T-cell (primary cell): Measurements from ENCODE around the gene OLFML1. TPM values are rescaled to one million over a fixed set of nuclear protein-coding genes. Genes with fewer than 3 reads are reported as not detected.

Source experiments
- ATAC-seq, 4 experiments: fragments of 200-7000 bp in 3 of 4; fragments of 150-1000 bp in 1 of 4; cut with Tn5 transposase; replicated peaks in 1 of 4; 1 replicate in 3 of 4; 2 replicates in 1 of 4; pipeline ENCODE4 v1.10.0; 2021; ENCODE audit warnings: moderate library complexity in 3 of 4, mild to moderate bottlenecking in 2 of 4, moderate number of reproducible peaks in 1 of 4
- CTCF ChIA-PET, 2 donors: fragments of 300-600 bp; sonication (Branson Sonifier 250); formaldehyde crosslinking; loops; one replicate each; lab custom pipeline; 2022; ENCODE audit warnings: antibody characterized with exemption in 2 of 2; lab: Charles Lee
- POLR2A ChIA-PET, 2 donors: fragments of 300-600 bp; sonication (Branson Sonifier 250); formaldehyde crosslinking; loops; one replicate each; lab custom pipeline; 2022; ENCODE audit warnings: antibody characterized with exemption in 2 of 2; lab: Charles Lee
- DNase-seq, 35 experiments: peaks; one replicate each; pipeline versions ENCODE4 v3.0.0 to v3.0.0-alpha.2; 2013 to 2023
- H3K27ac ChIP-seq: one replicate; pipeline ENCODE4 v1.5.1; 2013; ENCODE audit warnings: low read length
- H3K27me3 ChIP-seq, 2 experiments: replicated peaks in 1 of 2; 1 replicate in 1 of 2; 2 replicates in 1 of 2; pipeline versions ENCODE4 v1.6.1 to v1.7.0; 2013; ENCODE audit warnings: low read length in 1 of 2, mixed read lengths in 1 of 2; ENCODE audit not compliant: control insufficient read depth in 2 of 2, insufficient read depth in 2 of 2; ENCODE audit errors: extremely low read depth in 1 of 2
- H3K36me3 ChIP-seq, 2 donors: 1 replicate in 1 of 2; 2 replicates in 1 of 2; pipeline versions ENCODE4 v1.6.1 to v1.7.0; 2013; ENCODE audit warnings: low read length in 1 of 2; ENCODE audit not compliant: control insufficient read depth in 2 of 2, insufficient read depth in 1 of 2; ENCODE audit errors: extremely low read depth in 1 of 2
- H3K4me1 ChIP-seq, 2 experiments: 1 replicate in 1 of 2; 2 replicates in 1 of 2; pipeline versions ENCODE4 v1.6.1 to v1.7.0; 2013; ENCODE audit warnings: low read length in 2 of 2, mixed read lengths in 1 of 2; ENCODE audit not compliant: insufficient read depth in 2 of 2, control insufficient read depth in 1 of 2; ENCODE audit errors: extremely low read depth in 1 of 2
- H3K4me3 ChIP-seq, 2 donors: 1 replicate in 1 of 2; 2 replicates in 1 of 2; pipeline versions ENCODE4 v1.5.1 to v1.7.0; 2013; ENCODE audit warnings: mild to moderate bottlenecking in 2 of 2, low read length in 1 of 2, moderate library complexity in 1 of 2; ENCODE audit not compliant: control insufficient read depth in 1 of 2; ENCODE audit errors: extremely low read depth in 1 of 2
- H3K9me3 ChIP-seq: 2 replicates; pipeline ENCODE4 v1.7.0; 2013
- H3K27ac Mint-ChIP-seq, 2 donors: one replicate each; pipeline ENCODE4 v1.8.0; 2020 to 2021; ENCODE audit warnings: mild to moderate bottlenecking in 2 of 2, mixed read lengths in 2 of 2
- H3K27me3 Mint-ChIP-seq, 2 donors: one replicate each; pipeline ENCODE4 v1.8.0; 2021 to 2022; ENCODE audit warnings: mixed read lengths in 2 of 2
- H3K36me3 Mint-ChIP-seq: one replicate; pipeline ENCODE4 v1.8.0; 2021; ENCODE audit warnings: mixed read lengths
- H3K4me1 Mint-ChIP-seq, 3 donors: one replicate each; pipeline ENCODE4 v1.8.0; 2020 to 2022; ENCODE audit warnings: mixed read lengths in 3 of 3, mild to moderate bottlenecking in 1 of 3
- H3K4me3 Mint-ChIP-seq, 3 donors: one replicate each; pipeline ENCODE4 v1.8.0; 2020 to 2022; ENCODE audit warnings: mild to moderate bottlenecking in 3 of 3, mixed read lengths in 3 of 3, moderate library complexity in 3 of 3
- H3K9me3 Mint-ChIP-seq, 3 donors: one replicate each; pipeline ENCODE4 v1.8.0; 2020 to 2022; ENCODE audit warnings: mixed read lengths in 3 of 3
- WGBS: methylation state at CpG from one replicate; pipeline ENCODE4 v1.1.5; 2013; ENCODE audit warnings: missing lambda C conversion rate; ENCODE audit not compliant: insufficient coverage; 5-methylcytosine and 5-hydroxymethylcytosine counted together
- total RNA-seq, 35 experiments: library from RNA in 6 of 35; stranded (reverse) in 6 of 35; fragments of 120-200 nt in 1 of 35; gene quantifications; one replicate each; pipeline versions ENCODE4 v1.2.1 to v1.2.4 and lab custom pipeline; 2013 to 2026

The OLFML1 gene
- total RNA-seq, 5 donors from 2014 or later (not counting 1 experiment from before 2014, with no cell fraction given), result 0.16 TPM; not detected in 4

DNA sequence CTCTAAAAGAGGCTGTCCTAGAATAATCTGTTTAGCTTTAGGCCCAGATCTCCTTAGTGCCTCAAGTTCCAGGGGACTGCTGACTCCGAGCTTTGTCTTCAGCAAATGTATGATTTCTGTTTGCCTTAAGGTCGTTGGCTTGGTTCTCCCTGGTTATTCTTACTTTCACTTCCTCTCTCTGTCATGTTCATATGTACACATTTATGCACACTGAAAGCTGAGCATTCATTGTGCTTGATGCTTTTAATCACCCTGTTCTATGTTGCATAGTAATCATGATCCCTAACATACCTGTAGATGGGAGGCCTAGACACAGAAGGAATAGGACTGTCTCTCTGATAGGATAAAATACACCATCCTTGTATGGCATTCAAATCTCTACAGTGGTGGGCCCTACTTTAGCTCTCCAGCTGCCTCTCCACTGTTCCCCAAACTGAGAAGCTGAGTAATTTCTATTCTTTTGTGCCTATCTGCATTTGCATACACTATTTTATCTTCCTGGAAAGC, 35.7 kb downstream of the OLFML1 start:
- ChIA-PET POLR2A (interaction anchor here in 1 of 2 donors (0.9 kb wide), 1 partner anchor 12 kb away, joined by 3 read pairs; no protein-coding TSS in a partner anchor), CTCF (interaction anchor here (0.5 to 2.0 kb wide), 5 partner anchors 8 to 1030 kb away, joined by 3 to 5 read pairs (median 3); partner anchors contain the start of gene PPFIBP2 (in 1 of the 2))
- DNase-seq (peak in 1 of 35 experiments; percentile 32), ATAC-seq (peak; percentile 40 to 62 (median 56))
- peaks cover 0 to 2% of the 10 kb centered on the region in 2 donors for H3K27me3 Mint-ChIP-seq
- WGBS, result no CpG with 5 or more reads among the region's 2 CpGs
- H3K27ac Mint-ChIP-seq, result no peak overlapping the region
- no peak overlapping the region for H3K27ac ChIP-seq
- no peaks in the 10 kb centered on the region for H3K27me3 ChIP-seq
- no peaks in the 10 kb centered on the region for H3K36me3 Mint-ChIP-seq
- peaks cover 43 to 61% (median 55%) of the 10 kb centered on the region in 3 donors for H3K4me1 Mint-ChIP-seq
- no peaks in the 10 kb centered on the region for H3K36me3 ChIP-seq
- H3K9me3 ChIP-seq, result no peaks in the 10 kb centered on the region
- H3K4me3 ChIP-seq, result no peak overlapping the region
- H3K9me3 Mint-ChIP-seq, result peaks cover 0 to 10% (median 0%) of the 10 kb centered on the region in 3 donors
- H3K4me3 Mint-ChIP-seq, result no peak overlapping the region
- peaks cover 31 to 73% of the 10 kb centered on the region in 2 experiments for H3K4me1 ChIP-seq

DNA sequence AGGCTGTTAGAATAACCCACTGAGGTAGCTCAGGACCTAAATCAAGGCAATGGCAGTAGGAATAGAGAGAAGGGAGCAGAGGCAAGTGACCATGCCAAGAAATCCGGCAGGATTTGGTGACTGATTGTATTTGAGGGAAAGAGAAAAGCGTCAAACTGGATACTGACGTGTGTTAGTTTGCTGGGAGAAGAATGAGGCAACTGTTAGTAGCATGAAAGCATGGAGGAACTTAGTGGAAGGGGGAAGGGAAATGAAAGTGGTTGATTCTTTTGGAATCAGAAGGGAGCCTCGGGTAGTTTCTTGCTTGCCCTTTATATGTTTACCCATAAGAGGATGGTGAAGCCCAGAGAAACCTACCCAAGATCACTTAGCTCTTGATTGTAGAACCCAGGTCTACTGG, 36.8 kb downstream of the OLFML1 start:
- peaks cover 0 to 10% (median 0%) of the 10 kb centered on the region in 3 donors for H3K9me3 Mint-ChIP-seq
- no peaks in the 10 kb centered on the region for H3K9me3 ChIP-seq
- no peaks in the 10 kb centered on the region for H3K36me3 Mint-ChIP-seq
- peaks cover 41 to 59% (median 53%) of the 10 kb centered on the region in 3 donors for H3K4me1 Mint-ChIP-seq
- ATAC-seq (no peak), DNase-seq (no peak)
- 64% methylated on average over 3 of the region's 4 CpGs for WGBS
- H3K27me3 ChIP-seq, result no peaks in the 10 kb centered on the region
- no peak overlapping the region for H3K4me3 ChIP-seq
- no peak overlapping the region for H3K27ac Mint-ChIP-seq
- no peaks in the 10 kb centered on the region for H3K36me3 ChIP-seq
- H3K27ac ChIP-seq, result no peak overlapping the region
- CTCF ChIA-PET, result interaction anchor here (0.9 to 2.0 kb wide), 3 partner anchors 9 to 12 kb away, joined by 3 to 5 read pairs (median 5); partner anchors contain the start of gene PPFIBP2 (in 2 of the 2)
- H3K4me3 Mint-ChIP-seq, result no peak overlapping the region
- H3K27me3 Mint-ChIP-seq, result no peaks in the 10 kb centered on the region
- peaks cover 35 to 74% of the 10 kb centered on the region in 2 experiments for H3K4me1 ChIP-seq
- POLR2A ChIA-PET, result no interaction called here

DNA sequence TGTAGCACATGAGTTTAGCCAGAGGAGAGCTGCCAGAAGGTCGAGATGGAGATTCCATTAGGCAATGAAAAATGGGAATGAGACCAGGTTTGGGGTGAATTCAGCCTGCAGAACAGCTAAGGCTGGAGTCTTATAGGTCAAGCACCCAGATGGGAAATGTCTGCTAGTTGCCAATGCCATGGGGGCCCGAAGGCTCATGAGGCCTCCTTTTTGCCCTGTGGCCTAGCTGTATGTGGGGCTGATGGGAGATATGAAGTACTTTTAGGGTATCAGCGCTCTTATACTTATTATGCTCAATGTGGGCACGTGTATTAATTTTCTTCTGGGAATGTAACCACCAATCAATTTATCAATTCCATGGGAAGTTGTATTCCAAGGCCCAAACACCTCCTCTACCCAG, 37.2 kb downstream of the OLFML1 start:
- H3K4me1 ChIP-seq, result peaks cover 38 to 77% of the 10 kb centered on the region in 2 experiments
- Mint-ChIP-seq H3K4me3 (no peak overlapping the region), H3K36me3 (no peaks in the 10 kb centered on the region), H3K27ac (no peak overlapping the region), H3K4me1 (peaks cover 45 to 59% (median 53%) of the 10 kb centered on the region in 3 donors), H3K9me3 (peaks cover 0 to 10% (median 0%) of the 10 kb centered on the region in 3 donors), H3K27me3 (no peaks in the 10 kb centered on the region)
- POLR2A ChIA-PET, result no interaction called here
- H3K27me3 ChIP-seq, result no peaks in the 10 kb centered on the region
- H3K4me3 ChIP-seq, result no peak overlapping the region
- DNase-seq, result no peak
- no peaks in the 10 kb centered on the region for H3K9me3 ChIP-seq
- H3K36me3 ChIP-seq, result no peaks in the 10 kb centered on the region
- H3K27ac ChIP-seq, result no peak overlapping the region
- ATAC-seq, result no peak
- CTCF ChIA-PET, result interaction anchor here in 1 of 2 donors (0.9 kb wide), 1 partner anchor 9 kb away, joined by 3 read pairs; the partner anchor contains the start of gene PPFIBP2
- WGBS, result 75% methylated on average over 1 of the region's 4 CpGs

- Histone ChIP-seq H3K27me3 (no peaks in the 10 kb centered on the region), H3K36me3 (no peaks in the 10 kb centered on the region), H3K27ac (no peak overlapping the region), H3K4me1 (peaks cover 48 to 87% of the 10 kb centered on the region in 2 experiments), H3K9me3 (no peaks in the 10 kb centered on the region), H3K4me3 (no peak overlapping the region)
- H3K4me1 Mint-ChIP-seq, result peaks cover 52 to 59% (median 57%) of the 10 kb centered on the region in 3 donors
- no peaks in the 10 kb centered on the region for H3K27me3 Mint-ChIP-seq
- no peaks in the 10 kb centered on the region for H3K36me3 Mint-ChIP-seq
- ATAC-seq (no peak), DNase-seq (no peak)
- peak overlapping the region in 1 of 3 donors; percentile 1 for H3K4me3 Mint-ChIP-seq
- CTCF ChIA-PET, result no interaction called here
- POLR2A ChIA-PET, result no interaction called here
- 76% methylated on average over 2 of the region's 6 CpGs for WGBS
- H3K9me3 Mint-ChIP-seq, result peaks cover 0 to 5% (median 0%) of the 10 kb centered on the region in 3 donors
- peak overlapping the region in 1 of 2 donors; percentile 3 for H3K27ac Mint-ChIP-seq
Measured at GRCh38 chr11:7523416-7524210, 38.3 kb downstream of the OLFML1 start.

GRCh38 chr11:7524462-7525235, 39.3 kb downstream of the OLFML1 start:
- Histone ChIP-seq H3K4me3 (no peak overlapping the region), H3K27ac (no peak overlapping the region), H3K36me3 (no peaks in the 10 kb centered on the region), H3K9me3 (no peaks in the 10 kb centered on the region), H3K27me3 (peaks cover 0 to 3% of the 10 kb centered on the region in 2 experiments), H3K4me1 (peaks cover 58 to 93% of the 10 kb centered on the region in 2 experiments)
- peaks cover 59 to 60% (median 59%) of the 10 kb centered on the region in 3 donors for H3K4me1 Mint-ChIP-seq
- WGBS, result 88% methylated on average over 2 of the region's 6 CpGs
- H3K27ac Mint-ChIP-seq, result peak overlapping the region; percentile 18 to 59
- H3K27me3 Mint-ChIP-seq, result no peaks in the 10 kb centered on the region
- no peak for DNase-seq
- CTCF ChIA-PET, result interaction anchor here in 1 of 2 donors (1.0 kb wide), 1 partner anchor 9 kb away, joined by 3 read pairs; no protein-coding TSS in a partner anchor
- H3K4me3 Mint-ChIP-seq, result peak overlapping the region in 1 of 3 donors; percentile 1
- POLR2A ChIA-PET, result no interaction called here
- no peak for ATAC-seq
- no peaks in the 10 kb centered on the region for H3K9me3 Mint-ChIP-seq
- no peaks in the 10 kb centered on the region for H3K36me3 Mint-ChIP-seq
